DND-41 (cell line): ENCODE data around the gene VHLL.

Experiments
- ATAC-seq: fragments of 200-7000 bp; cut with Tn5 transposase; 3 replicates; pipeline ENCODE4 v1.9.1; 2021; ENCODE audit warnings: low read depth; ENCODE audit not compliant: insufficient read depth
- DNase-seq: peaks from one replicate; pipeline ENCODE4 v3.0.0-alpha.2; 2020
- H2AFZ ChIP-seq: 2 replicates; pipeline ENCODE4 v1.6.0; 2012; ENCODE audit warnings: low read depth, low read length
- H3K27ac ChIP-seq: 2 replicates; pipeline ENCODE4 v1.5.1; 2012; ENCODE audit warnings: low read length, inconsistent platforms
- H3K27me3 ChIP-seq: fragments of 200-600 bp; sonication (generic); 2 replicates; pipeline ENCODE4 v1.6.0; 2012; ENCODE audit warnings: low read length, mild to moderate bottlenecking, inconsistent platforms; ENCODE audit not compliant: insufficient read depth, poor library complexity
- H3K36me3 ChIP-seq: 2 replicates; pipeline ENCODE4 v1.5.1; 2012; ENCODE audit warnings: low read length, inconsistent platforms; ENCODE audit not compliant: insufficient read depth
- H3K4me1 ChIP-seq: 2 replicates; pipeline ENCODE4 v1.5.1; 2012; ENCODE audit warnings: mild to moderate bottlenecking, low read length; ENCODE audit not compliant: insufficient read depth
- H3K4me2 ChIP-seq: 2 replicates; pipeline ENCODE4 v1.6.0; 2012; ENCODE audit warnings: mild to moderate bottlenecking, moderate library complexity, low read length, inconsistent platforms; ENCODE audit not compliant: insufficient read depth
- H3K4me3 ChIP-seq, 2 experiments: fragments of 200-600 bp in 1 of 2; shearing (Covaris generic) in 1 of 2; 2 replicates each; pipeline ENCODE4 v1.5.1; 2012 to 2016; ENCODE audit warnings: inconsistent platforms in 2 of 2, low read length in 2 of 2, mild to moderate bottlenecking in 2 of 2, low read depth in 1 of 2, moderate library complexity in 1 of 2
- H3K79me2 ChIP-seq: 2 replicates; pipeline ENCODE4 v1.6.0; 2012; ENCODE audit warnings: low read length, inconsistent platforms; ENCODE audit not compliant: insufficient read depth
- H3K9ac ChIP-seq: 2 replicates; pipeline ENCODE4 v1.6.0; 2012; ENCODE audit warnings: low read depth, mild to moderate bottlenecking, inconsistent platforms, low read length, moderate library complexity
- H3K9me3 ChIP-seq: 2 replicates; pipeline ENCODE4 v1.5.1; 2012; ENCODE audit warnings: low read length, moderate library complexity, mild to moderate bottlenecking, inconsistent platforms; ENCODE audit not compliant: insufficient read depth, severe bottlenecking
- H4K20me1 ChIP-seq: 2 replicates; pipeline ENCODE4 v1.6.0; 2012; ENCODE audit warnings: low read length; ENCODE audit not compliant: insufficient read depth
- EZH2 ChIP-seq: IDR thresholded peaks from 3 replicates; pipeline ENCODE4 v1.6.1; 2012; ENCODE audit warnings: borderline replicate concordance, low read depth, mild to moderate bottlenecking, moderate library complexity, low read length, inconsistent platforms; ENCODE audit not compliant: severe bottlenecking
- TF ChIP-seq, protein P1 (sequence below): IDR thresholded peaks from 2 replicates; pipeline ENCODE4 v1.5.1; 2012; ENCODE audit warnings: borderline replicate concordance, low read length, moderate library complexity, mild to moderate bottlenecking; ENCODE audit not compliant: poor library complexity, severe bottlenecking; ENCODE audit errors: extremely low read depth

The VHLL gene

DNA sequence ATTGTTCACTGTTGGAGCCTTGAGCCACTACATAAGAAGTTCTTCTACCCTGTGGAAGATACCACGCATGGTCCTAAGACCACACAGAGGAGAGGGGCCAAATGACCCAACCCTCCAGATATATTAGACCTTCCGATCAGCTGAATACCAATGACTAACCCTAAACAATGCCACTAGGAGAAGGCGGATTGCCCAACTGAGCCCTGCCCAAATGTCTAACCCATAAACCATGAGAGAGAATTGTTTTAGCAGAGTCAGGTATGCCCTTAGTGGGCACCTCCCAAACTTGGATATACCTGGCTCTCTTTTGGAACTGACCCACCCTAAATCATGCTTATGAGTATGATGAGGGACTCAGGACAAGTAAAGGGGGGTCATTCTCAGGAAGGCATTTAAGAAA lies 28.8 kb downstream of the VHLL start:
- no peak overlapping the region for H3K9ac ChIP-seq
- no peaks in the 10 kb centered on the region for H3K27me3 ChIP-seq
- DNase-seq = no peak
- H2AFZ ChIP-seq = no peak overlapping the region
- H3K36me3 ChIP-seq = peaks cover 98% of the 10 kb centered on the region
- no peaks in the 10 kb centered on the region for H3K4me1 ChIP-seq
- H3K27ac ChIP-seq = no peak overlapping the region
- H3K4me3 ChIP-seq = no peak overlapping the region
- ATAC-seq = no peak
- H4K20me1 ChIP-seq = 0 out of 2 replicates have a peak, but pooled peaks cover 6% of the 10 kb centered on the region
- H3K4me2 ChIP-seq = no peak overlapping the region
- TF ChIP-seq, protein P1, sequence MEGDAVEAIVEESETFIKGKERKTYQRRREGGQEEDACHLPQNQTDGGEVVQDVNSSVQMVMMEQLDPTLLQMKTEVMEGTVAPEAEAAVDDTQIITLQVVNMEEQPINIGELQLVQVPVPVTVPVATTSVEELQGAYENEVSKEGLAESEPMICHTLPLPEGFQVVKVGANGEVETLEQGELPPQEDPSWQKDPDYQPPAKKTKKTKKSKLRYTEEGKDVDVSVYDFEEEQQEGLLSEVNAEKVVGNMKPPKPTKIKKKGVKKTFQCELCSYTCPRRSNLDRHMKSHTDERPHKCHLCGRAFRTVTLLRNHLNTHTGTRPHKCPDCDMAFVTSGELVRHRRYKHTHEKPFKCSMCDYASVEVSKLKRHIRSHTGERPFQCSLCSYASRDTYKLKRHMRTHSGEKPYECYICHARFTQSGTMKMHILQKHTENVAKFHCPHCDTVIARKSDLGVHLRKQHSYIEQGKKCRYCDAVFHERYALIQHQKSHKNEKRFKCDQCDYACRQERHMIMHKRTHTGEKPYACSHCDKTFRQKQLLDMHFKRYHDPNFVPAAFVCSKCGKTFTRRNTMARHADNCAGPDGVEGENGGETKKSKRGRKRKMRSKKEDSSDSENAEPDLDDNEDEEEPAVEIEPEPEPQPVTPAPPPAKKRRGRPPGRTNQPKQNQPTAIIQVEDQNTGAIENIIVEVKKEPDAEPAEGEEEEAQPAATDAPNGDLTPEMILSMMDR = no peak
- TF ChIP-seq EZH2 = no peak
- no peaks in the 10 kb centered on the region for H3K9me3 ChIP-seq
- H3K79me2 ChIP-seq = peaks cover 3% of the 10 kb centered on the region; the same call in 1 of the 2 replicates

DNA sequence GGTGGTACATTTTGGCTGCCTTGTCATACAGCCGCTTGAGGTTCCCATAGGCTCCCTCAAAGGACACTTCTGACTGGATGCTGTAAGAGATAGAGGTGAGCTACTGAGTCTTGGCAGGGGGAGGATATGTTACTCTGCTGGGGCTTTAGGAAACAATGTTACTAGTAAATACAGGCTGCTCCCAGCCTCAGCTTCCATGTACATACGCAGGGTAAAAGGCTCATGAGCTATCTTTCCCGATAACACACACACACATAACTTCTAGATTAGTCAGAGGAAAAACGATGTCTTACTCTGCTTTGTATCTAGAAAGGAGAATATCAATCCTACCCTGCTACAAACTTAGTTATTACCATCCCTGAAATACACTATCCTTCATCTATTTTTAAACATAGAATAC lies 30.8 kb downstream of the VHLL start:
- no peaks in the 10 kb centered on the region for H3K27me3 ChIP-seq
- H3K4me2 ChIP-seq = no peak overlapping the region
- TF ChIP-seq, protein P1 = no peak
- no peak for TF ChIP-seq EZH2
- peaks cover 96% of the 10 kb centered on the region for H3K36me3 ChIP-seq
- H3K9me3 ChIP-seq = no peaks in the 10 kb centered on the region
- H3K79me2 ChIP-seq = peaks cover 3% of the 10 kb centered on the region; the same call in 1 of the 2 replicates
- H4K20me1 ChIP-seq = 0 out of 2 replicates have a peak, but pooled peaks cover 6% of the 10 kb centered on the region
- ATAC-seq (no peak), DNase-seq (no peak)
- H3K27ac ChIP-seq = no peak overlapping the region
- no peaks in the 10 kb centered on the region for H3K4me1 ChIP-seq
- H3K9ac ChIP-seq = no peak overlapping the region
- H2AFZ ChIP-seq = no peak overlapping the region
- no peak overlapping the region for H3K4me3 ChIP-seq

DNA sequence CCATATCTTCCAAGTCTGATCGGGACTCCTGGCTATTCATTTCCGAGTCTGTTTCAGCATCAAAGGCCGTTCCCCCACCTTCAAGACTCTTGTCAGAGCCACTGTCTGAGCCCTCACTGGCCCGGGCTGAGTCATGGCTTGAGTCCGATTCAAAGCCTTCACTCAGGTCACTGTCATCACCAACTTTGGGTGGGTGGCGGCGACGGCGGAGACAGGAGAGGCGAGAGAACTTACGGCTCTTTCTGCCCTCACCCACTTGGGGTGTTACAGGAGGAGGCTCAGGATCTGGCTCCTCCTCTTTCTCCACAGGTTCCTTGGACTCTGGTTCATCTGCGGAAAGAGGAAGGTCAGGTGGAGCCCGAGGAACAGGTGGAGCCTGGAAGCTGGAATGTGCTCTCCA lies 33.1 kb downstream of the VHLL start:
- Histone ChIP-seq H3K4me1 (no peaks in the 10 kb centered on the region), H3K79me2 (no peaks in the 10 kb centered on the region), H3K9me3 (no peaks in the 10 kb centered on the region), H2AFZ (no peak overlapping the region), H3K27ac (no peak overlapping the region), H3K4me3 (no peak overlapping the region), H3K4me2 (no peak overlapping the region), H4K20me1 (no peaks in the 10 kb centered on the region), H3K27me3 (no peaks in the 10 kb centered on the region), H3K9ac (no peak overlapping the region), H3K36me3 (peaks cover 94% of the 10 kb centered on the region)
- no peak for TF ChIP-seq EZH2
- TF ChIP-seq, protein P1 = no peak
- ATAC-seq (no peak), DNase-seq (no peak)

DNA sequence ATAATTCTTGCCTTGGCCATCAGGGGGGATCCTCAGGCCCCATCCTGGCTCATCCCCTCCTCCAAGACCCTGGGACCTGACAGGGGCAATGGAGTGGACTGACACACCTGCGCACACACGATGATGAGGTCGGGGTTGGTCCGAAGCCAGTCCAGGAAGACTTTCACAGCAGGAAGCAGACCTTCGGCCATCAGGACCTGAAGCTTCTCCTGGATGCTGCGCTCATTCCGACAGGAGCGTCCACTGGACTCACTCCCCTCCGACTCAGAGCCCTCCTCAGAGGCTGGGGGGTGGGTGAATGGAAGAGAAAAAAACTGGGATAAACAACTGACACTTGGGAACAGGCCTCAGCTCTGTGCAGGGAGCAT lies 35.8 kb downstream of the VHLL start:
- DNase-seq = no peak
- Histone ChIP-seq H3K9ac (no peak overlapping the region), H2AFZ (no peak overlapping the region), H3K4me1 (no peaks in the 10 kb centered on the region), H3K36me3 (peaks cover 95% of the 10 kb centered on the region), H3K79me2 (no peaks in the 10 kb centered on the region), H3K4me2 (no peak overlapping the region), H4K20me1 (no peaks in the 10 kb centered on the region), H3K27ac (no peak overlapping the region), H3K27me3 (no peaks in the 10 kb centered on the region), H3K4me3 (no peak overlapping the region), H3K9me3 (no peaks in the 10 kb centered on the region)
- TF ChIP-seq EZH2 = no peak
- TF ChIP-seq, protein P1 = no peak
- ATAC-seq = no peak
